ENCODE measurements around the gene PKNOX1.
"Not testable (repeated sequence)": the region's sequence is repeated elsewhere in the genome, so short reads cannot be mapped to it uniquely, and the experiment has no call there.

PKNOX1 gene

DNA sequence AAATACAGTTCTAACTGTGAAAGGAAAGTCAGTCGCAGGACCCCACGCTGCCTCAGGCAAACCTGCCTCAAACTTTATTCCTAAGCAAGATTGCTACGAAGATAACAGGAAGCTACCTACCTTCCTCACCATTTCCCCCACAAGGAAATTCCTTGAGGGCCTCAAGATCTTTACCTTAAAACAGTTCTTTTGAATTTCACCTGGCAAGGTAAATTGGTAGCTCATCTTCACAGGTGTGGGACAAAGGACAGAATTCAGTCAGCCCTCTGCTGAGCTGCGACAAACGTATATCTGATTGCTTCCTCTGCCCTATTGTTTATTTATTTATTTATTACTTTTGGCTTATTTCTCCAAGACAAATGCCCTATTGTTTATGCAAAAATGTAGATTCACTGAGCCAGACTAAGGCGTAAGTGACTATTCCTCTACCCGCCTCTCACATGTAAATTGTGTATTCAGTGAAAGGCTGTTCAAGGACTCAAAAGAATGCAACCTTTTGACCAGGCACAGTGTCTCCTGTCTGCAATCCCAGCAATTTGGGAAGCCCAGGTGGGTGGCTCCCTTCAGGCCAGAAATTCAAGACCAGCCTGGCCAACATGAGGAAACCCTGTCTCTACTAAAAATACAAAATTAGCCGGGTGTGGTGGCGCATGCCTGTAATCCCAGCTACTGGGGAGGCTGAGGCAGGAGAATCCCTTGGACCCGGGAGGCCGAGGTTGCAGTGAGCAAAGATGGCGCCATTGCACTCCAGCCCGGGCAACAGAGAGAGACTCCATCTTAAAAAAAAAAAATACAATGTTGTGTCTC is 17.3 kb upstream of the PKNOX1 start:
- no peak for DNase-seq

DNA sequence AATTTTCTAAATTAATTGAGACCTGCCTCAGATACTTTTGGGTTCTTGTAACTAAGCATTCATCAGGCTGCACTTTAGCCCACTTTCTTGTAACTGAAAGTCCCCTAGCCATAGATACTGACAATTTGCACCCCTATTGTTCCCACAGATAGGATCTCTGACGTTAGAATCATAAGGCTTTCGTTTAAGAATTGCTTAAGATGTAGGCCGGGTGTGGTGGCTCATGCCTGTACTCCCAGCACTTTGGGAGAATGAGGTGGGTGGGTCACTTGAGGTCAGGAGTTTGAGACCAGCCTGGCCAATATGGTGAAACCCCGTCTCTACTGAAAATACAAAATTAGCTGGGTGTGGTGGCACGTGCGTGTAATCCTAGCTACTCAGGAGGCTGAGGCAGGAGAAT is 16.2 kb upstream of the PKNOX1 start:
- DNase-seq, result not testable (repeated sequence)

DNA sequence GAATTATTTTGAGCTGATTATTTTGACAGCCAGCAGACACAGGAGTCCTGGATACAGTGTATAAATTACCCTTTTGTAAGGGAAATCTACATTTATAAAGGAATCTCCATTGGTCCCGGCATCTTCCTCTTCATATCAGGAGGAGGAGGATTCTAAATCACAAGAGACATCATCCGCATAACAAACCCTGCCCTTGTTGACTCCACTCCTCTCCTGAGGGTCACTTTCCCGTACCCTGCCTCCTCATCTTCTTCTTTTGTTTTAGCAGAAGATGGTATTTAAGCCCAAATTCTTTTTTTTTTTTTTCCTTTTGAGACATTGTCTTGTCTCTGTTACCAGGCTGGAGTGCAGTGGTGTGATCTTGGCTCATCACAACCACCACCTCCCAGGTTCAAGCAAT is 14.6 kb upstream of the PKNOX1 start:
- no peak for DNase-seq

DNA sequence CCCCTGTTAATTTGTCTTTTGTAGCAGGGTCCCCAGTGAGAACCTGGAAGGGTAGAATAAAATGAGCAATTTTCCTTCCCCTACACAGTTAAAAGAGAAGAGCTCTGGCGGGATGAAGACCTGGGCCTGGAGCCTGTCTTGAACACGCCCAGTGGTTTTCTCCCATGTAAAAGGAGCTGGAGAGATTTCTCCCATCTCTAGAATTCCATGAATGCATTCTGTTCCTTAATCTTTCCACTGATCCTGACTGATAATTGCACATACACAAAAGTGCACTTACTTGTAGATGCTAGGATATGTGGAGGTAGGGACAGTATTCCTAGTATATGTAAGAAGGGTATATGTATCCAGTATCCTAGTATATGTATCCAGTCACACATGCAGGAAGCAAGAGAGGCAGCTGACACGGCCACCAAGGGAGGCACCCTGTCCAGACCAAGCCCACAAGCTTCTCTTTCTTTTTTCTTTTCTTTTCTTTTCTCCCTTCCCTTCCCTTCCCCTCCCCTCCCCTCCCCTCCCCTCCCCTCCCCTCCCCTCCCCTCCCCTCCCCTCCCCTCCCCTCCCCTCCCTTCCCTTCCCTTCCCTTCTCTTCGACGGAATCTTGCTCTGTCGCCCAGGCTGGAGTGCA is 11.9 kb upstream of the PKNOX1 start:
- no peak for DNase-seq

DNA sequence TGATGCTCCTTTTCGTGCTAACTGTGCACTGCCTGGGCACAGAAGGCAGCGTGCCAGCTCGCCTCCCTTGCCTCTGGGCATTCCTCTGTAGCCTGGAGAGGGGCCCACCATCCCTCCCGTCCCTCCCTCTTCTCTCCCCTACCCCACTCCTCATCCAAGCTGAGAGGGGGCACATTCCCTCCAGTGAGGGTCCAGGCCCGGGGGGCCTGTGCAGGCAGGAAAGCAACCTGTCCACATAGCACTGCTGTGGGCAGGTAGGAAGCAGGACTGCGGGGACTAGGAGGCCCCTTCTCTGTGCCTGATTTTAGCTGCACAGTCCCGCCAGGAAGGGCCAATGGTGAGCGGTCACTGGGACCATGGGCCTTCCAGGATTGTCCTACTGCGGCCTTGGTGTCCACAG is 10.3 kb upstream of the PKNOX1 start:
- DNase-seq, result no peak

DNA sequence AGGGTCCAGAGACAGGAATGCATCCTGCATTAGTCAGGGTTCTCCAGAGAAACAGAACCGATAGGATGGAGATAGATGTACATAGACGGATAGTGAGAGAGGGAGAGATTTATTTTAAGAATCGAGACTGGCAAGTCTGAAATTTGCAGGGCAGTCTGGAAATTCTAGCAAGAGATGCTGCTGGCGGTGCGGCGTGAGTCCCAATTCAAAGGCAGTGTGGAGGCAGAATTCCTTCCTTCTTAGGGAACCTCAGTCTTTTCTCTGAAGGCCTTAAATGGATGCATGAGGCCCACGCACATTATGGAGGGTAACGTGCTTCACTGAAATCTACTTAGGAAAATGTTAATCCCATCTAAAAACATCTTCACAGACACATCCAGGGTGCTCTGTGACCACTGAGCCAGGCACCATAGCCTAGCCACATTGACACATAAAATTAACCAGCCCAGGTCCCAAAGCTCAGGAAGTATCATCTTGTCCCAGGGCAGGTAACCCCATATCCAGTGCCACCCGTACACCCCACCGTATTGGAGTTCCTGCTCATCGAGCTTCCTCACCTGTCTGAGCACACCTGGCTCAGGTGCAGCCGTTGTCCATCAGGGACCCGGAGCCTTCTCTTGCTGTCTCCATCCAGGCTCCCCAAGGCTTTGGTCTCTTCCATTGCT is 9.7 kb upstream of the PKNOX1 start:
- no peak for DNase-seq

DNA sequence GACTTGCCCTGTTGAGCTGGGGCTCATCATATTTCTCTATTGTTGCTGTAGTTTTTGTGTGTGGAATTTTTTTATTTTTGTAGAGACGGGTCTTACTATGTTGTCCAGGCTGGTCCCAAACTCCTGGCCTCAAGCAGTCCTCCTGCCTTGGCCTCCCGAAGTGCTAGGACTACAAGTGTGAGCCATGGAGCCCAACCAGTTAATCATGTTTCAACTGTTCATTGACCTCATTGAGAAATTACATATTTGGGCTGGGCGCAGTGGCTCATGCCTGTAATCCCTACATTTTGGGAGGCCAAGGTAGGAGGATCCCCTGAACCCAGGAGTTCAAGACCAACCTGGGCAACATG is 9.2 kb upstream of the PKNOX1 start:
- DNase-seq, result no peak

DNA sequence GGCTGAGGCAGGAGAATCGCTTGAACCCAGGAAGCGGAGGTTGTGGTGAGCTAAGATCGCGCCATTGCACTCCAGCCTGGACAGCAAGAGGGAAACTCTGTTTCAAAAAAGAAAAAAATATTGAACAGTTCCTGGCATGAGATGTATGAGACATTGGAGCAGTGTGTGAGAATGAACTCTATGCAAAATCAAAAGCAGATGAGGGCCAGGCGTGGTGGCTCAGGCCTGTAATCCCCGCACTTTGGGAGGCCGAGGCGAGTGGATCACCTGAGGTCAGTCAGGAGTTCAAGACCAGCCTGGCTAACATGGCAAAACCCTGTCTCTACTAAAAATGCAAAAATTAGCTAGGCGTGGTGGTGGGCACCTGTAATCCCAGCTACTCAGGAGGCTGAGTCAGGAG is 6.7 kb upstream of the PKNOX1 start:
- not testable (repeated sequence) for DNase-seq

DNA sequence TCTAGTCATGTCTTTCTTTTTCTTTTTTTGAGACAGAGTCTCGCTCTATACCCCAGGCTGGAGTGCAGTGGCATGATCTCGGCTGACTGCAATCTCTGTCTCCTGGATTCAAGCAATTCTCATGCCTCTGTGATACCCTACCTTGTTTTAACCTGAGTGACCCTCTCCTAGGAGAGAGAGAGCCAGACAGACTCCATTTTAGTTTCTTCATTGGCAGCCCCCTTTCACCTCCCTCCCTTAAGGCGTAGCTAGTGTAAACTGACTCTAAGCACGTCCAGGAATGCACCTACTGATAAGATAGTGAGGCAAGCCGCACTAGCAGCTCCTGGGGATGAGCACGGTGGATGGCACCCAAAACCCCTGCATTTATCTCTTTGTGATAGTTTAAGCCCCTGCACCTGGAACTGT is 5.2 kb upstream of the PKNOX1 start:
- no peak for DNase-seq

DNA sequence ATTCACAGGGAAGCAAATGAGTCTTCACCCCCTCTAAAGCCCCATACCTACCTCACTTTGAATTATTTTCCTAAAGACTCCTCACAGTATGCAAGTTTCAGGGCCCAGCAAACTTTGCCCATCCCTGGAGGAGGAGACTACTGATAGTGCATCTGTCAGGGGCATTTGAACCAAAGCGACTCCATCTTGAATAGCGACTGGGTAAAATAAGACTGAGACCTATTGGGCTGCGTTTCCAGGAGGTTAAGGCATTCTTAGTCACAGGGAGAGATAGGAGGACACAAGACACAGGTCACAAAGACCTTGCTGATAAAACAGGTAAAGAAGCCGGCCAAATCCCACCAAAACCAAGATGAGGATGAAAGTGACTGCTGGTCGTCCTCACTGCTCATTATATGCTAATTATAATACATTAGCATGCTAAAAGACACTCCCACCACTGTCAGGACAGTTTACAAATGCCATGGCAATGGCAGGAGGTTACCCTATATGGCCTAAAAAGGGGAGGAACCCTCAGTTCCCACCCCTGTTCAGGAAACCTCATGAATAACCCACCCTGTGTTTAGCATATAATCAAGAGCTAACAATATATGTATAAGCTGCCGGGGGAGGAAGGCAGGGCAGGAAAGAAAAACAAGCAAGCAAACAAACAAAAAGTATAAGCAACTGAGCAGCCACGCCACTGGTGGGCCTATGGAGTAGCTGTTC is 3.3 kb upstream of the PKNOX1 start:
- DNase-seq, result no peak

DNA sequence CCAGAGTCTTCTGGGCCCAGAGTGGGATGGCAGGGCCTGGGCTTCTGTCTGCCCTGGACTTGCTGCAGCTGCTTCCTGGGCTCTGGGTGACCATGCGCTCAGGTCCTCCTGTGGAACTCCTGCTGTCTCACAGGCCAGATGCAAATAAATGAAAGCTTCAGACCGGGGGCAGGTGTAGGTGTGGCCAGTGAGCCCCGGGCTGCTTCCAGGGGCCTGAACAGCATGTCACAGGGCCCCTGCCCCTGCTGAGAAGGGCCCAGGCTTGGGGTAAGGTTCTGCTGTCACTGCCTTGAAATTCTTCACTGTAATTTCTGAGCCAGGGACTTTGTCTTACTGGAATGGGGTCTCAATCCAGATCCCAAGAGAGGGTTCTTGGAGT is 2.5 kb upstream of the PKNOX1 start:
- no peak for DNase-seq

DNA sequence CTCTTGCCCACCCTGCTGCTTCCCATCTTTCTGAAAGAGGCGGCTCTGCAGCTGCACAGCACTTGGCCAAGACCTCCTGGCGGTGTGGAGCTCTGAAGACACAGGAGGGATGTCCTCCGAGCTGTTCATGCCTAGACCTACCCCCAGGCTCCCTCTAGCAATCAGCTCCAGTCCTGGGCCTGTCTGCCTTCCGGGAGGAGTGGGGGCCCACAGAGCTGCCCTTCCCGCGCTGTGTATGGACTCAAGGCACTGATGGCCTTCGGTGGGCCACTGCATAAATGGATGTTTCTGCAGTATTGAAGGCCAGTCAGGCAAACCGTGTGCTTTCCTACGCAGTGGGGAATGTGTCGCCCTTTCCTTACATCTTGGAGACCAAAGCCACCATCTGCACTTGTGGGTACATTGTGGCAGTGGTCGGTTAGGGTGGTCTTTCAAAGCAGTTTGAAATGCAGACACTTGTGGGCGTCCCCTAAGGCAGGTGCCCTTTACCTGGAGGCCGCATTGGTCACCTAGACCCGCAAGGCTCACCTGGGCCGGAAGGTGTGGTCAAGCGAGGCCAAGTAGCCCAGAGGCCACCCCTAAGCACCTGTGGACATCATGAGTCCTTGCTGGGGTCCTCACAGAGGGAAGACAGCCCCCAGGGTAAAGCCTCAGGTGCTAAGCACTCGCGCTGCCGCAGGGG is 912 bp upstream of the PKNOX1 start:
- DNase-seq, result no peak

DNA sequence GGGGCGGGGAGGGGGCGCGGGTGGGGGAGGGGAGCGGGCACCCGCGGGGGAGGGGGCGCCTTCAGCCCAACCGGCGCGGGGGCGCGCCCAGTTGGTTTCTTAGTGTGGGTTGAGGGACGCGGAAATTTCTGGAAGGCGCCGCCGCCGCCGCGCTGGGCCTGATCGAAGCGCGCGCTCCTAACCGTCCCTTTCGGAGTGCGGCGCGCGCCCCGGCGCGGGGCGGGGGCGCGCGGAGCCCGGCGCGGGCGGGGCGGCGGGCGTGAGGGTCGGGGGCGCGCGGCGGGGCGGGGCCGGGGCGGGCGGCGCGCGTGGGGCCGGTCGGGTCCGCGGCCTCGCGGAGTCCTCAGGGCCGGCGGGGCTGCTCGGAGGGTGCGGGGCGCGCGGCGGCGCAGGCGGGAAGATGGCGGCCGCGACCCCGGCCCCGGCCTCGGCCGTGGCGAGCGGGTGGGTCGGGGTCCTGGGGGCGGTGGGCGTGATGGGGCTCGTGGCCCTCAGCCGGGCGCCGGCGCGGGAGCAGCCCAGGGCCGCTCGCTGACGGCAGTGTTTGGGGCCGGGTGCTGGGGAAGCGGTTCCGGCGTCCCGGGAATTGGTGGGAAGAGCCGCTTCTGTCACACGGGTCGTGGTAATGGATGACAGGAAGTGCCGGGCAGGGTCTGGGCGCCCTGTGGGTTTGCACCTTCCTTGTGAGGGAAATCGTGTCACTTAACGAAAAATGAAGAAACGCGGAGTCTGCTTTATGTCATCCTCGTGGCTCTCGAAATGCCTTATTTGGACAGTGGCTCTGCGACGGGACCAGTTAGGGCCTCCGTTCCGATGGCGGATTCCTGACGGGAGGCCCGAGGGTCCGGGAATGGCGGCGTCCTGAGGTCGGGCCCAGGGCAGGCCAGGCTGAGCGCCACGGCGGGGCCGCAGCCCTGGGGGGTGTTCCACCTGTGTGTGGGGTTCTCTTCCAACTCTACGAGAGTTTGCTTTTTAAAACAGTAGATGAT is 764 bp downstream of the PKNOX1 start:
- DNase-seq, result peak; percentile 77

DNA sequence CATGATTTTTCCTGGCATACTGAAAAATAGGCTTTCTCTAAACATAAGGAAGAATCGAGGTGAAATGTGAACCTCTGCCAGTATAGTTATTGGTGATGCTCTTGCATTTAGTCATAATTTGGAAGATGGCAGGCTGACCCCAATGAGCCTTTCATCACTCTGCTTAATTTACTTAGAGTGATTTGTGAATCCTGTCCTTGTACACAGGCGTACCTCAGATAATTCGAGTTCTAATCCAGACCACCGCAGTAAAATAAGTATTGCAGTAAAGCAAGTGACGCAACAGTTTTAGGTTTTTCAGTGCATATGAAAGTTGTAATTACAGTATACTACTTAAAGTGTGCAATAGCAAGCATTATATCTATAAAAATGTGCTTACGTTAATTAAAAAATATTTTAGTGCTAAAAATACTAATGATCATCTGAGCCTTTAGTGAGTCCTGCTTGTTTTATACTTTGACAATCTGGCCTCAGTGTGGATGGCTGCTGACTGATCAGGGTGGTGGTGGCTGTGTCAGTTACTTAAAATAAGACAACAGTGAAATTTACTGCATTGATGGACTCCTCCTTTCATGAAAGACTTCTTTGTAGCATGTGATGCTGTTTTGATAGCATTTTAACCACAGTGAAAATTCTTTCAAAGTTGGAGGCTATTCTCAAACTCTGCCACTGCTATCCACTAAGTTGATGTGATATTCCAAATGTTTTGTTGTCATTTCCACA is 1.7 kb downstream of the PKNOX1 start:
- no peak for DNase-seq

DNA sequence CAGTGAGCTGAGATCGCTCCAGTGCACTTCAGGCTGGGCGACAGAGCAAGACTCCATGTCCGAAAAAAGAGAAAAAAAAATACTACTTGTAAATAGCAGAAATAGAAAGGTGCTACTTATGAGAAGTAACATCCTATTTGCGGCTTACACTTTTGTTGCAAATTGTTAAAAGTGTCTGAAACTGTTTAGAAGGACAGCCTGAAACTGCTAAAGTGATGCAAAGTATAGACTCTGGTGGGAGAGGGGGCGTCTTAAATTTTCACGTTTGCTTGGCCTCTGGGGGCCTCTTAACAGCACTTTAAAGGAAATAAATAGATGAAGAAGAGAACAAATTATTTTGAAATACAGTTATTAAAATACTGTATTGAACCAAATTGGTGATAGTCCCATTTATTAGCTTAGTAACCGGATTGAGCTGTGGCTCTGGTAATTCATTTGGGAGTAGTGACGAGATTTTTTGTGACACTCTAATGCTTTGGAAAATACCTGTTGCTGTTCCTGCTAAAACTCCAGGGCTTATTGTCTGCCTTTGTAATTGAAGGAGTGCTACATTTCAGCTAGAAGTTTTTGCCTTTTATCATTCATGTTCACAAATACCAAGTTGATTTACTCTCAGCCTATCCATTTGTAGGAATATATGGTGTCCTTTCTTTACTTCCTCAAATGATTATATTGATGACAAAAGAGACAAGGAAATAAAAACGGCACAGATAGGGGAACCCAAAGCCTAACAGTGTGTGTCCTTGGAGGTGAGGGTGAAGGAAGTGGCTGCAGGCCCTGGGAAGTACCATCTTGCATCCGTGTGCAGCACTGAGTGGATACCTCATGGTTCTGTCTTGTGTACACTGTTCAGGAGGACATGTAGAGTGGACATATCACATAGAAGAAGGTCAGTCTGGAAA is 6.2 kb downstream of the PKNOX1 start:
- no peak for DNase-seq

DNA sequence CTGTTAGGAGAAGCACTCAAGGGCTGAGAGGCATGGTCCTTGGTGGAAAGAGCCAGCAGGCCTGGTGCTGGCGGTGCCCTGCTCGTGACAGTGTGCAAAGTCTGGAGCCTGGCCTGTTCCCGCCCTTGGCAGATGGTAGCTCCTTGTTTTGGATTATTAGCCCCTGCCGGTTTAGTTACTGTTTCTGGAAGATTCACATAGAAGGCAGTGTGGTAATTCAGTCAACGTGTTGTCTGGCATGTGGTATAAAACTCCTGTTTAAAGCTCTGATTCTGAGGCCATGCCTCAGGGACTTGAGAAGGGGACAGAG is 6.8 kb downstream of the PKNOX1 start:
- no peak for DNase-seq

DNA sequence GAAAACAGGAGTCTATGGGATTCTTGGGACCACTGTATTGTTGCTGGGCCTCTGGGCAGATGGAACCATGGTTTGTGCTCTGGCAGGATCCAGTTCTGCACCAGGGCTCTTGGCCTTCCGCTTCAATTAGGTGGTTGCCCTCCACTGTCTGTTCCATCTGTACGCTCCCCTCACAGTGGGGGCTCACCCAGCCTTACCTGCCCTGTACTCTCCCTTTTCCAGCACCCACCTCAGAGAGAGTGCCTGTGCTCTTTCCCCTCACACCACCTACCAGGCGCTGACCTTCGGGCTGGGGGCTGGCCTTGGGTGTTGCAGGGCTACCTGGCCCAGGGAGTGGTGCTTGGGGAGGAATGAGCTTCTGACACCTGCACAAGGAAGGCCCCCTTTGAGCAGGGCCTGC is 7.5 kb downstream of the PKNOX1 start:
- no peak for DNase-seq

DNA sequence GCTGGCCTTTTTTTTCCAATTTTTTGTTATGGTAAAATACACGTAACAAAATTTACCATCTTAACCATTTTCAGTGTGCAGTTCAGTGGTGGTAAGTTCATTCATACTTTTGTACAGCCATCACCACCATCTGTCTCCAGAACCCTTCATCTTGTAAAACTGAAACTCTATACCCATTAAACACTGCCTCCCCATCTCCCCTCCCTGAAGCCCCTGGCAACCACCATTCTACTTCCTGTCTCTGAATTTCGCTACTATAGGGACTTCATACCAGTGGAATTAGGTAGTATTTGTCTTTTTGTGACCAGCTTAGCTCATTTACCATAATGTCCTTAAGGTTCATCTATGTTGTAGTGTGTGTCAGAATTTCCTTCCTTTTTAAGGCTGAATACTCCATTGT is 8.7 kb downstream of the PKNOX1 start:
- DNase-seq, result no peak

DNA sequence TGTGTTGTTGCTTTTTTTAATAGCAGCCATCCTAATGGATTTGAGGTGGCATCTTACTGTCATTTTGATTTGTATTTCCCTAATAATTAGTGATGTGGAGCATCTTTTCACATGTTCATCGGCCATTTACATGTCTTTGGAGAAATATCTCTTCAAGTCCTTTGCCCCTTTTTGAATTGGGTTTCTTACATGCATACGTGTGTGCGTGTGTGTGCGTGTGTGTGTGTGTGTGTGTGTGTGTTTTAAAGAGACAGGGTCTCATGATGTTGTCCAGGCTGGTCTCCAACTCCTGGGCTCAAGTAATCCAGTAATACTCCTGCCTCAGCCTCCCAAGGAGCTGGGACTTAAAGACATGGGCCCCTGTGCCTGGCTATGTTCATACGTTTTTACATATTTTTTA is 9.5 kb downstream of the PKNOX1 start:
- DNase-seq, result no peak

DNA sequence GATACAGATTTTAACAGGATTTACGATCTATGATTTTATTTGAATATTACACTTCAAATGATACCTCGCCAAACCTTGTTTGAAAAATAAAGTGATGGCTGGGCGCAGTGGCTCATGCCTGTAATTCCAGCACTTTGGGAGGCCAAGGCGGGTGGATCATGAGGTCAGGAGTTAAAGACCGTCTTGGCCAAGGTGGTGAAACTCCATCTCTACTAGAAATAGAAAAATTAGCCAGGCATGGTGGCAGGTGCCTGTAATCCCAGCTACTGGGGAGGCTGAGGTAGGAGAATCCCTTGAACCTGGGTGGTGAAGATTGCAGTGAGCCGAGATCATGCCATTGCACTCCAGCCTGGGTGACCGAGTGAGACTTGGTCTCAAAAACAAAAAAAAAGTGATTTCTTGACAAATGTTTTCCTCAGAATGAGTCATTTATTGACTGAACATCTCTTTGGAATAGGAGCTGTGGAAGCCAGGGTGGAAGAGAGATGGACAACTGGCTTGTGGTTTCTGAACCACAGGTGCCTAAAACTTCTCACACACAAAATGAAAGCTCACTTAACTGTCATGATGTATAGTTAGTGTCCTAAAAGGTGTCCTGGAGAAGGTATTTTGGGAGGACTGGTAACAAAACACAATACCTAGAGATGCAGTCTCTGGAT is 11.9 kb downstream of the PKNOX1 start:
- no peak for DNase-seq
